ENCODE results near the gene GNAQ. TPM values are rescaled to one million over a fixed set of nuclear protein-coding genes. Genes with fewer than 3 reads are reported as not detected.

GNAQ gene
- total RNA-seq, 1 donor: 53.1 TPM

GRCh38 chr9:77999231-77999631 is 32.4 kb downstream of the GNAQ start:
- TF ChIP-seq CTCF (IDR thresholded peaks at IDR 0.05; ENCODE audit: insufficient read depth, low read depth, low read length): no peak
- H3K4me3 ChIP-seq (ENCODE audit: low read depth, low read length): no peak overlapping the region
- DNase-seq (ENCODE audit: low read depth): no peak

- no peak overlapping the region for H3K4me3 ChIP-seq (ENCODE audit: low read depth, low read length)
- TF ChIP-seq CTCF (IDR thresholded peaks at IDR 0.05; ENCODE audit: insufficient read depth, low read depth, low read length): no peak
- no peak for DNase-seq (ENCODE audit: low read depth)
Measured at GRCh38 chr9:77997611-77998284, 33.9 kb downstream of the GNAQ start.

GRCh38 chr9:77996696-77997095 is 34.9 kb downstream of the GNAQ start:
- no peak overlapping the region for H3K4me3 ChIP-seq (ENCODE audit: low read depth, low read length)
- no peak for DNase-seq (ENCODE audit: low read depth)
- no peak for TF ChIP-seq CTCF (IDR thresholded peaks at IDR 0.05; ENCODE audit: insufficient read depth, low read depth, low read length)

GRCh38 chr9:77991191-77991590 is 40.4 kb downstream of the GNAQ start:
- no peak for TF ChIP-seq CTCF (IDR thresholded peaks at IDR 0.05; ENCODE audit: insufficient read depth, low read depth, low read length)
- DNase-seq (ENCODE audit: low read depth): no peak
- H3K4me3 ChIP-seq (ENCODE audit: low read depth, low read length): no peak overlapping the region

- H3K4me3 ChIP-seq (ENCODE audit: low read depth, low read length): no peak overlapping the region
- no peak for TF ChIP-seq CTCF (IDR thresholded peaks at IDR 0.05; ENCODE audit: insufficient read depth, low read depth, low read length)
- DNase-seq (ENCODE audit: low read depth): no peak
Measured at GRCh38 chr9:77989909-77990308, 41.7 kb downstream of the GNAQ start.

GRCh38 chr9:77989458-77989857 is 42.2 kb downstream of the GNAQ start:
- no peak for TF ChIP-seq CTCF (IDR thresholded peaks at IDR 0.05; ENCODE audit: insufficient read depth, low read depth, low read length)
- no peak overlapping the region for H3K4me3 ChIP-seq (ENCODE audit: low read depth, low read length)
- DNase-seq (ENCODE audit: low read depth): no peak

GRCh38 chr9:77988630-77989029 is 43.0 kb downstream of the GNAQ start:
- no peak for DNase-seq (ENCODE audit: low read depth)
- no peak overlapping the region for H3K4me3 ChIP-seq (ENCODE audit: low read depth, low read length)
- TF ChIP-seq CTCF (IDR thresholded peaks at IDR 0.05; ENCODE audit: insufficient read depth, low read depth, low read length): no peak

All from fibroblast of villous mesenchyme (primary cell).